K562 (cell line): ENCODE results near the gene ZSCAN29. TPM values are rescaled to one million over a fixed set of nuclear protein-coding genes. Genes with fewer than 3 reads are reported as not detected.
A peak's percentile ranks its signal among the peaks of the same experiment; 100 is the strongest.

Experiments used
- ATAC-seq: fragments of 200-7000 bp; cut with Tn5 transposase; 3 replicates; pipeline ENCODE4 v1.9.1; 2020; ENCODE audit warnings: moderate library complexity
- BruUV-seq: library from RNA; stranded (reverse); fragments of 400-500 nt; replicated peaks from 2 replicates; lab custom pipeline; 2021; lab: Mats Ljungman, UMichigan
- CTCF ChIA-PET: fragments of 300-600 bp; formaldehyde crosslinking; extraction: SDS; loops from one replicate; lab custom pipeline; 2021; ENCODE audit warnings: low intra/inter-chr PET ratio; lab: Yijun Ruan, JAX
- POLR2A ChIA-PET: fragments of 300-600, 350-650 bp; sonication (Branson Sonifier 250); formaldehyde crosslinking; extraction: SDS; loops from one replicate; lab custom pipeline; 2021; ENCODE audit warnings: antibody characterized with exemption, inconsistent platforms; lab: Yijun Ruan, JAX
- DNase-seq, 4 experiments: peaks; one replicate each; pipeline versions ENCODE4 v3.0.0 to v3.0.0-alpha.2; 2011 to 2018; ENCODE audit warnings: low spot score in 3 of 4, mixed read lengths in 3 of 4; ENCODE audit errors: extremely low read depth in 1 of 4
- FAIRE-seq: peaks from 2 replicates; lab custom pipeline; 2011; peaks lifted over from hg19 to GRCh38; lab: Jason Lieb, UNC
- H2AFZ ChIP-seq: 2 replicates; pipeline ENCODE4 v1.6.0; 2011; ENCODE audit warnings: low read depth, low read length, control low read depth, inconsistent platforms
- H3K27ac ChIP-seq: fragments of 200-600 bp; 3 replicates; pipeline ENCODE4 v1.8.0; 2011; ENCODE audit warnings: low read depth, mild to moderate bottlenecking, control low read depth, inconsistent platforms, low read length, moderate library complexity, mixed read lengths; ENCODE audit errors: extremely low read depth
- H3K27me3 ChIP-seq, 2 experiments: fragments of 300-600 bp in 1 of 2; 2 replicates in 1 of 2; 3 replicates in 1 of 2; pipeline versions ENCODE4 v1.6.0 to v1.8.0; 2011; ENCODE audit warnings: inconsistent platforms in 2 of 2, low read length in 2 of 2, mild to moderate bottlenecking in 1 of 2, mixed read lengths in 1 of 2, moderate library complexity in 1 of 2; ENCODE audit not compliant: control insufficient read depth in 2 of 2, insufficient read depth in 2 of 2
- H3K36me3 ChIP-seq: fragments of 300-600 bp; 3 replicates; pipeline ENCODE4 v1.8.0; 2011; ENCODE audit warnings: mild to moderate bottlenecking, low read length, inconsistent platforms; ENCODE audit not compliant: control insufficient read depth, insufficient read depth
- H3K4me1 ChIP-seq, 2 experiments: fragments of 200-600 bp in 1 of 2; replicated peaks in 1 of 2; 2 replicates in 1 of 2; 3 replicates in 1 of 2; pipeline versions ENCODE4 v1.5.1 to v1.8.0; 2011; ENCODE audit warnings: inconsistent platforms in 2 of 2, low read length in 2 of 2, mild to moderate bottlenecking in 1 of 2, mixed read lengths in 1 of 2, moderate library complexity in 1 of 2; ENCODE audit not compliant: control insufficient read depth in 2 of 2, insufficient read depth in 2 of 2
- H3K4me2 ChIP-seq: 2 replicates; pipeline ENCODE4 v1.6.1; 2011; ENCODE audit warnings: low read length, control low read depth, inconsistent platforms, mixed read lengths; ENCODE audit not compliant: insufficient read depth
- H3K4me3 ChIP-seq: fragments of 200-600 bp; sonication (generic), shearing (Covaris generic); 2 replicates; pipeline ENCODE4 v1.5.1; 2016; ENCODE audit warnings: control low read depth, inconsistent platforms
- H3K79me2 ChIP-seq: fragments of 200-600 bp; 3 replicates; pipeline ENCODE4 v1.8.0; 2011; ENCODE audit warnings: low read length, inconsistent platforms; ENCODE audit not compliant: control insufficient read depth, insufficient read depth
- H3K9ac ChIP-seq, 2 experiments: 2 replicates each; pipeline versions ENCODE4 v1.6.0 to v1.6.1; 2011; ENCODE audit warnings: low read depth in 2 of 2, low read length in 2 of 2, control low read depth in 1 of 2, inconsistent platforms in 1 of 2, mild to moderate bottlenecking in 1 of 2, mixed read lengths in 1 of 2; ENCODE audit not compliant: insufficient read depth in 1 of 2
- H3K9me1 ChIP-seq: one replicate; pipeline ENCODE4 v1.6.0; 2011; ENCODE audit warnings: inconsistent platforms, mild to moderate bottlenecking, low read length, moderate library complexity; ENCODE audit not compliant: control insufficient read depth, insufficient read depth
- H3K9me3 ChIP-seq: replicated peaks from 2 replicates; pipeline ENCODE4 v1.5.1; 2011; ENCODE audit warnings: low read depth, low read length, inconsistent platforms; ENCODE audit not compliant: control insufficient read depth, insufficient read depth
- H4K20me1 ChIP-seq: replicated peaks from 2 replicates; pipeline ENCODE4 v1.6.1; 2011; ENCODE audit warnings: low read length, inconsistent platforms, mixed read lengths; ENCODE audit not compliant: control insufficient read depth, insufficient read depth
- CBFB ChIP-seq: sonication (generic); formaldehyde crosslinking; IDR thresholded peaks from 2 replicates; pipeline ENCODE4 v1.4.0; 2020; ENCODE audit warnings: mild to moderate bottlenecking, missing genetic modification reagents
- HOXB6 ChIP-seq: fragments of 250-450 bp; sonication (Bioruptor Pico); IDR thresholded peaks from 2 replicates; pipeline ENCODE4 v1.5.1; 2022; ENCODE audit warnings: mild to moderate bottlenecking, borderline replicate concordance
- JUND ChIP-seq, 2 experiments: IDR thresholded peaks; 2 replicates in 1 of 2; 3 replicates in 1 of 2; pipeline ENCODE4 v1.6.1; 2011; ENCODE audit warnings: borderline replicate concordance in 2 of 2, low read depth in 2 of 2, low read length in 2 of 2, improper control_type of control experiment in 1 of 2, missing biosample characterization in 1 of 2, missing genetic modification characterization in 1 of 2, missing genetic modification reagents in 1 of 2
- PTRF ChIP-seq: fragments of 450-650 bp; IDR thresholded peaks from 2 replicates; pipeline ENCODE4 v1.6.1; 2016; ENCODE audit warnings: mild to moderate bottlenecking, missing genetic modification characterization, missing compliant biosample characterization
- SIN3B ChIP-seq: fragments of 450-650 bp; IDR thresholded peaks from 2 replicates; pipeline ENCODE4 v1.6.1; 2017; ENCODE audit warnings: low read depth, mild to moderate bottlenecking, moderate library complexity
- SOX6 ChIP-seq: fragments of 450-650 bp; IDR thresholded peaks from 2 replicates; pipeline ENCODE4 v1.6.1; 2014; ENCODE audit warnings: mild to moderate bottlenecking
- ZKSCAN3 ChIP-seq: fragments of 250-450 bp; sonication (Bioruptor Pico); IDR thresholded peaks from 2 replicates; pipeline ENCODE4 v1.4.0; 2020
- ZNF124 ChIP-seq: sonication (generic); formaldehyde crosslinking; IDR thresholded peaks from 2 replicates; pipeline ENCODE4 v1.8.1; 2022; ENCODE audit warnings: missing genetic modification reagents
- ZNF146 ChIP-seq: IDR thresholded peaks from one replicate; pipeline ENCODE4 v1.6.1; 2018; ENCODE audit warnings: missing compliant biosample characterization; ENCODE audit not compliant: unreplicated experiment
- ZNF699 ChIP-seq: fragments of 250-450 bp; sonication (Bioruptor Pico); IDR thresholded peaks from 2 replicates; pipeline ENCODE4 v1.8.0; 2021; ENCODE audit warnings: mild to moderate bottlenecking, moderate library complexity; ENCODE audit not compliant: insufficient replicate concordance
- WGBS: fragments of 100-300 bp; shearing (Covaris generic); methylation state at CpG from one replicate; pipeline ENCODE4 v1.1.6; 2016; ENCODE audit warnings: low coverage, mixed read lengths; ENCODE audit not compliant: insufficient coverage; ENCODE audit errors: missing lambda C conversion rate; 5-methylcytosine and 5-hydroxymethylcytosine counted together
- in situ Hi-C: fragments of 300-500 bp; cut with MboI; formaldehyde crosslinking; loops from 4 replicates; pipeline ENCODE4 v1.15.0; 2018; ENCODE audit warnings: inconsistent platforms, mixed read lengths
- intact Hi-C: fragments of 100-400 bp; cut with micrococcal nuclease; formaldehyde crosslinking; loops from 2 replicates; pipeline ENCODE4 v1.14.2; 2022
- polyA plus RNA-seq, 8 experiments: library from polyadenylated mRNA; depleted of rRNA in 4 of 8; stranded (reverse) in 5 of 8; unstranded in 3 of 8; fragments of >200 nt; fragmentation: Nextera tagmentation in 2 of 8; fragmentation: Illumina TruSeq in 1 of 8; extraction: Ambion mirVana in 2 of 8; extraction: Trizol in 1 of 8; gene quantifications; 2 replicates each; pipeline versions ENCODE4 v1.2.1 to v1.2.3, GENCODE V29; 2011 to 2014; ENCODE audit warnings: inconsistent platforms in 1 of 8, missing spikeins in 1 of 8
- total RNA-seq, 7 experiments: library from RNA; depleted of rRNA in 6 of 7; stranded (reverse); fragments of >200 nt in 6 of 7; fragmentation: Illumina TruSeq in 2 of 7; extraction: Trizol in 2 of 7; gene quantifications; 2 replicates each; pipeline versions ENCODE4 v1.2.1 to v1.2.3, GENCODE V29; 2011 to 2021; ENCODE audit warnings: low replicate concordance in 1 of 7
- TF ChIP-seq, protein P1 (sequence below): fragments of 250-450 bp; sonication (Bioruptor Pico); IDR thresholded peaks from 2 replicates; pipeline ENCODE4 v1.5.0; 2021
- TF ChIP-seq, protein P2 (sequence below): fragments of 250-450 bp; sonication (Bioruptor Pico); IDR thresholded peaks from 2 replicates; pipeline ENCODE4 v1.5.0; 2021; ENCODE audit warnings: mild to moderate bottlenecking, borderline replicate concordance

The ZSCAN29 gene
- total and polyA plus RNA-seq, 9 of the 15 experiments (the other 6 are each of a cell fraction or from before 2014, with no cell fraction given): 2.5 to 28.6 (median 19.7) TPM

- Histone ChIP-seq H3K9ac (no peak overlapping the region), H3K4me2 (no peak overlapping the region), H3K27me3 (peaks cover 20 to 22% of the 10 kb centered on the region in 2 experiments), H3K9me3 (no peaks in the 10 kb centered on the region), H3K79me2 (no peaks in the 10 kb centered on the region), H3K36me3 (no peaks in the 10 kb centered on the region), H3K4me1 (no peaks in the 10 kb centered on the region; a peak in 1 of 5 replicates), H4K20me1 (no peaks in the 10 kb centered on the region), H3K27ac (no peak overlapping the region), H3K9me1 (no peaks in the 10 kb centered on the region), H3K4me3 (no peak overlapping the region), H2AFZ (no peak overlapping the region)
- no peak for ATAC-seq
- no peak for FAIRE-seq
- no peak for DNase-seq
- TF ChIP-seq ZNF699 (CRISPR knock-in tag) (no peak), JUND (IDR thresholded peaks at IDR 0.05; ENCODE audit: borderline replicate concordance, low read depth, low read length) (0 out of 2 replicates have a peak, but pooled peaks have one; percentile 4), JUND (tag; IDR thresholded peaks at IDR 0.05; ENCODE audit: borderline replicate concordance, low read depth, low read length) (no peak), ZNF124 (no peak), HOXB6 (CRISPR knock-in tag) (no peak), SIN3B (no peak), ZKSCAN3 (CRISPR knock-in tag) (no peak), PTRF (tag) (no peak), SOX6 (no peak), ZNF146 (peak; percentile 80), CBFB (CRISPR knock-in tag) (no peak)
- TF ChIP-seq, protein P1, sequence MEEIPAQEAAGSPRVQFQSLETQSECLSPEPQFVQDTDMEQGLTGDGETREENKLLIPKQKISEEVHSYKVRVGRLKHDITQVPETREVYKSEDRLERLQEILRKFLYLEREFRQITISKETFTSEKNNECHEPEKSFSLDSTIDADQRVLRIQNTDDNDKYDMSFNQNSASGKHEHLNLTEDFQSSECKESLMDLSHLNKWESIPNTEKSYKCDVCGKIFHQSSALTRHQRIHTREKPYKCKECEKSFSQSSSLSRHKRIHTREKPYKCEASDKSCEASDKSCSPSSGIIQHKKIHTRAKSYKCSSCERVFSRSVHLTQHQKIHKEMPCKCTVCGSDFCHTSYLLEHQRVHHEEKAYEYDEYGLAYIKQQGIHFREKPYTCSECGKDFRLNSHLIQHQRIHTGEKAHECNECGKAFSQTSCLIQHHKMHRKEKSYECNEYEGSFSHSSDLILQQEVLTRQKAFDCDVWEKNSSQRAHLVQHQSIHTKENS (CRISPR knock-in tag): no peak
- TF ChIP-seq, protein P2, sequence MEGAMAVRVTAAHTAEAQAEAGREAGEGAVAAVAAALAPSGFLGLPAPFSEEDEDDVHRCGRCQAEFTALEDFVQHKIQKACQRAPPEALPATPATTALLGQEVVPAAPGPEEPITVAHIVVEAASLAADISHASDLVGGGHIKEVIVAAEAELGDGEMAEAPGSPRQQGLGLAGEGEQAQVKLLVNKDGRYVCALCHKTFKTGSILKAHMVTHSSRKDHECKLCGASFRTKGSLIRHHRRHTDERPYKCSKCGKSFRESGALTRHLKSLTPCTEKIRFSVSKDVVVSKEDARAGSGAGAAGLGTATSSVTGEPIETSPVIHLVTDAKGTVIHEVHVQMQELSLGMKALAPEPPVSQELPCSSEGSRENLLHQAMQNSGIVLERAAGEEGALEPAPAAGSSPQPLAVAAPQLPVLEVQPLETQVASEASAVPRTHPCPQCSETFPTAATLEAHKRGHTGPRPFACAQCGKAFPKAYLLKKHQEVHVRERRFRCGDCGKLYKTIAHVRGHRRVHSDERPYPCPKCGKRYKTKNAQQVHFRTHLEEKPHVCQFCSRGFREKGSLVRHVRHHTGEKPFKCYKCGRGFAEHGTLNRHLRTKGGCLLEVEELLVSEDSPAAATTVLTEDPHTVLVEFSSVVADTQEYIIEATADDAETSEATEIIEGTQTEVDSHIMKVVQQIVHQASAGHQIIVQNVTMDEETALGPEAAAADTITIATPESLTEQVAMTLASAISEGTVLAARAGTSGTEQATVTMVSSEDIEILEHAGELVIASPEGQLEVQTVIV (CRISPR knock-in tag): no peak
- in situ Hi-C loops (no loop called here), intact Hi-C loops (no loop called here)
- ChIA-PET POLR2A (interaction anchor here (1.0 kb wide), 1 partner anchor 12 kb away, joined by 3 read pairs; the partner anchor contains the start of gene TGM7), CTCF (no interaction called here)
- BruUV-seq: no TSS peak
- 4% methylated on average over 3 of the region's 3 CpGs for WGBS
Measured at GRCh38 chr15:43314171-43314570, 56.7 kb downstream of the ZSCAN29 start.
